Measurements from ENCODE around the gene TFF3. TPM values are rescaled to one million over a fixed set of nuclear protein-coding genes. Genes with fewer than 3 reads are reported as not detected.

TFF3 gene
- total RNA-seq, 2 donors from 2014 or later: 2,373 to 4,154 TPM

DNA sequence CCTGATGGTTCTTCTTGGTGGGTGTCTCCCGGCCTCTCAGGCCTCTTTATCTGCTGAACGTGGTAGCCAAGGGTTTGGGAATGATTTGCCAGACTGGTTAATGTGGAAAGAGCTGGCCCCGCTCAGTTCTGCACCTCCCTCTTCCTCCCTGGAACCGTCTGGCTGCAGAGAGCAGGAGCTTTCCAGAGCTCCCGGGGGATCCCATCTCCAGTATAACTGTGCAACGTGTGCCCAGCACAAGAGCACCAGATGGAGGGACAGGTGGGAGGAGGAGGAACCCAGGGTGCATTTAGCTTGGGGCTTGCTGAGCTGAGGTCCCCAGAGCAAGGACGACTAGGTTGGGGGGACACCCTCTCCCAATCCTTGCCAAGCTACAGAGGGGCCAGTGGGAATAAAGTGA is 46.1 kb upstream of the TFF3 start:
- Histone ChIP-seq H3K4me1 (no peaks in the 10 kb centered on the region), H3K9me3 (no peaks in the 10 kb centered on the region), H3K27ac (no peak overlapping the region), H3K27me3 (no peaks in the 10 kb centered on the region), H3K36me3 (no peaks in the 10 kb centered on the region), H3K4me3 (no peak overlapping the region), H3K9ac (ENCODE audit: low read depth in 2 of 2, low read length in 2 of 2) (no peak overlapping the region)
- TF ChIP-seq, protein P1, sequence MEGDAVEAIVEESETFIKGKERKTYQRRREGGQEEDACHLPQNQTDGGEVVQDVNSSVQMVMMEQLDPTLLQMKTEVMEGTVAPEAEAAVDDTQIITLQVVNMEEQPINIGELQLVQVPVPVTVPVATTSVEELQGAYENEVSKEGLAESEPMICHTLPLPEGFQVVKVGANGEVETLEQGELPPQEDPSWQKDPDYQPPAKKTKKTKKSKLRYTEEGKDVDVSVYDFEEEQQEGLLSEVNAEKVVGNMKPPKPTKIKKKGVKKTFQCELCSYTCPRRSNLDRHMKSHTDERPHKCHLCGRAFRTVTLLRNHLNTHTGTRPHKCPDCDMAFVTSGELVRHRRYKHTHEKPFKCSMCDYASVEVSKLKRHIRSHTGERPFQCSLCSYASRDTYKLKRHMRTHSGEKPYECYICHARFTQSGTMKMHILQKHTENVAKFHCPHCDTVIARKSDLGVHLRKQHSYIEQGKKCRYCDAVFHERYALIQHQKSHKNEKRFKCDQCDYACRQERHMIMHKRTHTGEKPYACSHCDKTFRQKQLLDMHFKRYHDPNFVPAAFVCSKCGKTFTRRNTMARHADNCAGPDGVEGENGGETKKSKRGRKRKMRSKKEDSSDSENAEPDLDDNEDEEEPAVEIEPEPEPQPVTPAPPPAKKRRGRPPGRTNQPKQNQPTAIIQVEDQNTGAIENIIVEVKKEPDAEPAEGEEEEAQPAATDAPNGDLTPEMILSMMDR (IDR thresholded peaks at IDR 0.05): no peak
- DNase-seq: no peak
- intact Hi-C loops (cut with DNase I): no loop called here

DNA sequence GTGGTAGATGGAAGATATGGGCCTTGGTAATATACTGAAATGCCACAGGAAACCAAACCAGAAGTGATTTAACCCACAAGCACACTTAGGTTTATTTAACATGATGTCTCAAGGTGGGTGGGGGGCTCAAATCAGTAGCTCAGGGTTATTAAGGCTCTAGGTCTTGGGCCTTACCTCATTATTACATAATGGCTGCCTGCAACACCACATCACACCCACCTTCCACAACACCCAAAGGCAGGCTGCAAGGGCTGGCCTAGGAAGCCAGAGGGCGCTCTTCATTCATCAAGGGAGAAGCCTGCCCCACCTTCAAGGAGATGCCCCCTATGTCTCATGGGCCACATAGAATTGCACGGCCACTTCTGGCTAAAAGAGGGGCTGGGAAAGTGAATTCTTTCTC is 45.1 kb upstream of the TFF3 start:
- Histone ChIP-seq H3K4me1 (no peaks in the 10 kb centered on the region), H3K4me3 (no peak overlapping the region), H3K9me3 (no peaks in the 10 kb centered on the region), H3K9ac (ENCODE audit: low read depth in 2 of 2, low read length in 2 of 2) (no peak overlapping the region), H3K36me3 (no peaks in the 10 kb centered on the region), H3K27me3 (no peaks in the 10 kb centered on the region), H3K27ac (no peak overlapping the region)
- no peak for DNase-seq
- intact Hi-C loops (cut with DNase I): no loop called here
- TF ChIP-seq, protein P1 (IDR thresholded peaks at IDR 0.05): no peak

DNA sequence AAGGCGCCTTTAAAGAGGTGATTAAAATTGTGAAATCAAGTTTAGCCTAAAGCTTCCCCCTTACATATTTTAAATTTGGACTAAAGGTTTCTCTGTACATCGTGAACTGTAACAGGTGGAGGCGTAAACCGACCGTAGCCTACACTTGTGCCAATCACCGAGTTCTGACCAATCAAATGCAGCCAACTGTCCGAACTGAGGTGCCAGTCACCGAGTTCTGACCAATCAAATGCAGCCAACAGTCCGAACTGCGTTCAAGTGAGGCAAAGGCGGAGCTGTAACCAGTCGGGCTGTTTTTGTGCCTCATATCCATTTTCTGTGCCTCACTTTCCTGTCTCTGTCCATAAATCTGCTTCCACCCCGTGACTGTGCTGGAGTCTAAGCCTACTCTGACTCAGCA is 43.7 kb upstream of the TFF3 start:
- H3K4me3 ChIP-seq: no peak overlapping the region
- H3K9ac ChIP-seq (ENCODE audit: low read depth in 2 of 2, low read length in 2 of 2): no peak overlapping the region
- no peaks in the 10 kb centered on the region for H3K4me1 ChIP-seq
- no peaks in the 10 kb centered on the region for H3K27me3 ChIP-seq
- DNase-seq: no peak
- no peaks in the 10 kb centered on the region for H3K36me3 ChIP-seq
- TF ChIP-seq, protein P1 (IDR thresholded peaks at IDR 0.05): no peak
- H3K9me3 ChIP-seq: no peaks in the 10 kb centered on the region
- intact Hi-C loops (cut with DNase I): no loop called here
- no peak overlapping the region for H3K27ac ChIP-seq

DNA sequence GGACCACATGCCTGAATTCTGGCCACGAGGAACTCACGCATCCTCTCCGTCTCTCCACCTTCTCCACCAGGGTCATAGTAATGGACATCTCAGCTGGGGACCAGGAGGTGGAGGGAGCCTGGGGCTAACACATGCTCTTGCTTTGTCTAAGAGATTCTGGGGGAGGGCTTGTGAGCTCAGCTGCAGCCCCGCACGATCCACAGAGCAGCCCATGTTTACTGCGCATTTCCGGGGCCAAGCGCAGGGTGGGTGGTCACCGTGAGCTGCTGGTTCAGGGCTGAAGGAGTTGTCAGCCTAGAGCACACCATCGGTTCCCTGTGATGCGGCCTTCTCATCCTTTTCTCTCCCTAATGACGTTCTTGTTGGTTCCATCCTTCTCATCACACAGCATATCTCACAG is 43.1 kb upstream of the TFF3 start:
- Histone ChIP-seq H3K4me3 (no peak overlapping the region), H3K4me1 (no peaks in the 10 kb centered on the region), H3K27me3 (no peaks in the 10 kb centered on the region), H3K9me3 (no peaks in the 10 kb centered on the region), H3K9ac (ENCODE audit: low read depth in 2 of 2, low read length in 2 of 2) (no peak overlapping the region), H3K36me3 (no peaks in the 10 kb centered on the region), H3K27ac (no peak overlapping the region)
- intact Hi-C loops (cut with DNase I): no loop called here
- no peak for DNase-seq
- TF ChIP-seq, protein P1 (IDR thresholded peaks at IDR 0.05): no peak

DNA sequence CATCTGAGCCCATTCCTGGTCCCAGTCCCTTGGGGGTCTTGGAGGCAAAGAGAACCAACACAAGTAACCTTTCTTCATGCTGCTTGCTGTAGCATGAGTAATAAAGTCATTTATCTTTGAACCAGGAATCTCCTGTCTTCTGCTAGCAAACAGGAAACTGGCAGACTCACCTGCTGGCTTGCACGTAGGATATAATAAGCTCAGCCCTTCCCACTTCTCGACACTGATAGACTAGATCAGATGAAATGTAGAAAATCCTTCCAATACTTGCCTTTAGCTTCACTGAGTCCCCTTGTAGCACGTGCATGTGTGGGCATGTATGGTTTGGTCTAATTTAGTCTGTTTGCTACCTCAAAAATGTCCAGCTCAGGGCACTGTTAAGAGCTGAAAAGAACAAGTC is 42.1 kb upstream of the TFF3 start:
- no peaks in the 10 kb centered on the region for H3K9me3 ChIP-seq
- no peaks in the 10 kb centered on the region for H3K4me1 ChIP-seq
- no peak overlapping the region for H3K9ac ChIP-seq (ENCODE audit: low read depth in 2 of 2, low read length in 2 of 2)
- TF ChIP-seq, protein P1 (IDR thresholded peaks at IDR 0.05): no peak
- no peaks in the 10 kb centered on the region for H3K36me3 ChIP-seq
- no peaks in the 10 kb centered on the region for H3K27me3 ChIP-seq
- intact Hi-C loops (cut with DNase I): no loop called here
- H3K4me3 ChIP-seq: no peak overlapping the region
- H3K27ac ChIP-seq: peak overlapping the region; percentile 32
- DNase-seq: no peak

DNA sequence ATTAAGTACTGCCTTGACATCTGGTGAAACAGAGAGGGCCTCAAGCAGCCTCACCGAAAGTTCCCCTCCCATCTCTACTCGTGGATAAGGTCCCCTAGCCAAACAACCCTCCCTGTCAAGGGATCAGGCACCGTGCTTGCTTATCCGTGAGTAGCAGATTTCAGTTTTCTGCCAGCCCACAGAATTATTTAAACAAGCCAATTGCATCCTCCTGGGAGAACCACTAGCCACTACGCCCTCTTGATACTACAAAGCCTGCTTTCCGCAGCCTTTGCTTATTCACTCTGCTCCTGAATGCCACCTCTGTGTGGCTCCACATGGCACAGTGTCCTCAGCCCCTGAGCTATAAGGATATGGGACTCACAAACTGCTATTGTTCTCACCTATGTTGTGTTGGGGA is 41.4 kb upstream of the TFF3 start:
- Histone ChIP-seq H3K4me3 (no peak overlapping the region), H3K9me3 (no peaks in the 10 kb centered on the region), H3K27me3 (no peaks in the 10 kb centered on the region), H3K27ac (peak overlapping the region; percentile 32), H3K4me1 (no peaks in the 10 kb centered on the region), H3K9ac (ENCODE audit: low read depth in 2 of 2, low read length in 2 of 2) (no peak overlapping the region), H3K36me3 (no peaks in the 10 kb centered on the region)
- intact Hi-C loops (cut with DNase I): no loop called here
- TF ChIP-seq, protein P1 (IDR thresholded peaks at IDR 0.05): no peak
- DNase-seq: no peak
